ENCODE data around the gene PARD3.

DNA sequence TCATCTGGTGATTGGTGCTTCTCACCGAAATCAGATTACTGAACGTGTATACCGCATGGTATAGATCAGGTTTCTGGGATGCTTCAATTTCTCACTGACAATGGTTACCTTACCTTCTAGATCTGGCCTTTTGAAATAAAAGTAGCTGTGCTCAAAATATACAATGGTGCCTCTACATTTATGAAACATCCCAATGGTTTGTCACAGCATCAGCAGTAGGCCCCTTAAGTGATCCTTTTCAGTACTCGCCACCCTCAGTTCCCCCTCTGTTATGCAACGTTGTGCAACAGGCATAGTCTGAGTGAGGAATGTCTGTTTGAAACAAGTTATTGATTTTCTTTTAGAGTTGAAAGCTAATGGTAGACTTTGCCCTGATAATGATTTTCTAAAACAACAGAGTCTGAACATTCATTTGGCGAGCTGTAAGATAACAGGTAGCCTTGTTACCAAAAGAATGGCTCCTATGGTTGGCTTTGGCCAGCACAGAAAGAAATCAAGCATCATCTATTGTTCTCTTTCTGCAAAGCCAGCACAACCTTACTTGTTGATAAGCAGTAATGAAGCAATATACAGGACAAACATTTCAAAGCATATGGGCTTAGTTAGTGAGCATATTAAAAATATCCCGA, 693.9 kb downstream of the PARD3 start:
- TF ChIP-seq EZH2 (IDR thresholded peaks at IDR 0.05; ENCODE audit: insufficient read depth, low read length) = no peak
- TF ChIP-seq, protein P1, sequence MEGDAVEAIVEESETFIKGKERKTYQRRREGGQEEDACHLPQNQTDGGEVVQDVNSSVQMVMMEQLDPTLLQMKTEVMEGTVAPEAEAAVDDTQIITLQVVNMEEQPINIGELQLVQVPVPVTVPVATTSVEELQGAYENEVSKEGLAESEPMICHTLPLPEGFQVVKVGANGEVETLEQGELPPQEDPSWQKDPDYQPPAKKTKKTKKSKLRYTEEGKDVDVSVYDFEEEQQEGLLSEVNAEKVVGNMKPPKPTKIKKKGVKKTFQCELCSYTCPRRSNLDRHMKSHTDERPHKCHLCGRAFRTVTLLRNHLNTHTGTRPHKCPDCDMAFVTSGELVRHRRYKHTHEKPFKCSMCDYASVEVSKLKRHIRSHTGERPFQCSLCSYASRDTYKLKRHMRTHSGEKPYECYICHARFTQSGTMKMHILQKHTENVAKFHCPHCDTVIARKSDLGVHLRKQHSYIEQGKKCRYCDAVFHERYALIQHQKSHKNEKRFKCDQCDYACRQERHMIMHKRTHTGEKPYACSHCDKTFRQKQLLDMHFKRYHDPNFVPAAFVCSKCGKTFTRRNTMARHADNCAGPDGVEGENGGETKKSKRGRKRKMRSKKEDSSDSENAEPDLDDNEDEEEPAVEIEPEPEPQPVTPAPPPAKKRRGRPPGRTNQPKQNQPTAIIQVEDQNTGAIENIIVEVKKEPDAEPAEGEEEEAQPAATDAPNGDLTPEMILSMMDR (IDR thresholded peaks at IDR 0.05; ENCODE audit: insufficient read depth, low read depth, low read length) = no peak

Data from astrocyte (in vitro differentiated cells and primary cell).